ENCODE data around the gene VPS37B. TPM values are rescaled to one million over a fixed set of nuclear protein-coding genes. Genes with fewer than 3 reads are reported as not detected.

The VPS37B gene
- total RNA-seq, 1 experiment from 2014 or later: 12.3 TPM

DNA sequence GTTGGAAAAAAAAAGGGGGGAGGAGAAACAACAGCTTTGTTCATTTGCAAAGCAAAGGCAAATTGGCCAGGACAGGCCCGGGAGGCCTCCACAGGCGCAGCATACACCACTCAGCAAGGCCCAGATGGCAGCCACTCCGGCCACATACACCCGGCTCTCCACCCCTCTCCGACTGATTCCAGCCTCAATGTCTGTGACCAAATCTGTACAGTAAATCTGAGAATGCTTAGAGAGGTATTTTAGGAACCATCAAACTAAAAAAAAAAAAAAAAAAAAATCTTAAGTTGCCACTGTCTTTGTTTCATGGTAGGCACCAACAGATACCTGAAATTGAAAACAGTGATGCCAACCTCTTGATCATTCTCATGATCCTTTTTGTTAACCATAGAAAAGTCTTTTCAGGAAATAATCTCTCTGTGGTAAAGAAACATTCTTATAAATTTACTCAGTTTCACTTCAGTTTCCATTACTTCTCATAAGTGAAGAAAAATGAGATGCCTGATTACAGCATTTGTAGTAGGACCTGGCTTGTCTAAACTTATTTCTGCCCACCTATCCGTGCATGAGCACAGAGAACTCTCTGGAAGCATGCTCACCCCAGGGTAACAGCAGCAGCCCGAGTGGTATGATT is 20.2 kb downstream of the VPS37B start:
- Mint-ChIP-seq H3K27me3 (ENCODE audit: low read depth) (peaks cover 100% of the 10 kb centered on the region), H3K4me1 (peaks cover 33 to 56% of the 10 kb centered on the region in 2 experiments), H3K36me3 (ENCODE audit: insufficient read depth in 1 of 3, low read depth in 3 of 3) (peaks cover 3 to 9% (median 6%) of the 10 kb centered on the region in 3 experiments), H3K27ac (no peak overlapping the region), H3K9me3 (no peaks in the 10 kb centered on the region; a peak in 1 of 5 replicates), H3K4me3 (no peak overlapping the region)
- no peak overlapping the region for H3K27ac ChIP-seq (ENCODE audit: insufficient read length, low read depth, low read length)
- no peaks in the 10 kb centered on the region for H3K23me2 ChIP-seq (ENCODE audit: insufficient read length, low read depth, low read length, poor library complexity, severe bottlenecking)
- no peak overlapping the region for H2BK20ac ChIP-seq (ENCODE audit: low read depth, low read length, poor library complexity, severe bottlenecking)
- no peak overlapping the region for H3K4me2 ChIP-seq (ENCODE audit: insufficient read depth, insufficient read length, low read length)
- no peak overlapping the region for H3K9ac ChIP-seq (ENCODE audit: extremely low read depth, insufficient read length, low read length)
- H4K91ac ChIP-seq (ENCODE audit: insufficient read length, low read depth, low read length): no peak overlapping the region
- no peaks in the 10 kb centered on the region for H3K9me3 ChIP-seq (ENCODE audit: control insufficient read depth, low read depth, low read length)
- H2BK12ac ChIP-seq (ENCODE audit: insufficient read length, low read depth, low read length): no peak overlapping the region
- no peak overlapping the region for H2BK15ac ChIP-seq (ENCODE audit: low read depth, low read length)
- TF ChIP-seq, protein P1, sequence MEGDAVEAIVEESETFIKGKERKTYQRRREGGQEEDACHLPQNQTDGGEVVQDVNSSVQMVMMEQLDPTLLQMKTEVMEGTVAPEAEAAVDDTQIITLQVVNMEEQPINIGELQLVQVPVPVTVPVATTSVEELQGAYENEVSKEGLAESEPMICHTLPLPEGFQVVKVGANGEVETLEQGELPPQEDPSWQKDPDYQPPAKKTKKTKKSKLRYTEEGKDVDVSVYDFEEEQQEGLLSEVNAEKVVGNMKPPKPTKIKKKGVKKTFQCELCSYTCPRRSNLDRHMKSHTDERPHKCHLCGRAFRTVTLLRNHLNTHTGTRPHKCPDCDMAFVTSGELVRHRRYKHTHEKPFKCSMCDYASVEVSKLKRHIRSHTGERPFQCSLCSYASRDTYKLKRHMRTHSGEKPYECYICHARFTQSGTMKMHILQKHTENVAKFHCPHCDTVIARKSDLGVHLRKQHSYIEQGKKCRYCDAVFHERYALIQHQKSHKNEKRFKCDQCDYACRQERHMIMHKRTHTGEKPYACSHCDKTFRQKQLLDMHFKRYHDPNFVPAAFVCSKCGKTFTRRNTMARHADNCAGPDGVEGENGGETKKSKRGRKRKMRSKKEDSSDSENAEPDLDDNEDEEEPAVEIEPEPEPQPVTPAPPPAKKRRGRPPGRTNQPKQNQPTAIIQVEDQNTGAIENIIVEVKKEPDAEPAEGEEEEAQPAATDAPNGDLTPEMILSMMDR (conservative IDR thresholded peaks at IDR 0.05): no peak
- H3K79me1 ChIP-seq (ENCODE audit: insufficient read depth, low read depth, low read length, poor library complexity, severe bottlenecking): no peaks in the 10 kb centered on the region
- no peak overlapping the region for H4K8ac ChIP-seq (replicated peaks; ENCODE audit: insufficient read length, low read depth, low read length)
- no peak overlapping the region for H3K18ac ChIP-seq (ENCODE audit: insufficient read length, low read depth, low read length)
- H3K23ac ChIP-seq (ENCODE audit: insufficient read length, low read depth, low read length): no peak overlapping the region
- no peaks in the 10 kb centered on the region for H3K79me2 ChIP-seq (ENCODE audit: insufficient read depth, low read length)
- H4K20me1 ChIP-seq (ENCODE audit: control insufficient read depth, insufficient read depth, insufficient read length): no peaks in the 10 kb centered on the region
- H4K5ac ChIP-seq (ENCODE audit: insufficient read length, low read depth, low read length): no peak overlapping the region
- no peak overlapping the region for H2BK5ac ChIP-seq (ENCODE audit: insufficient read length, low read length)
- peak; percentile 52 for DNase-seq
- no peak overlapping the region for H3K4ac ChIP-seq (ENCODE audit: low read depth, low read length)
- no peak overlapping the region for H2AFZ ChIP-seq (ENCODE audit: low read length)
- H3T11ph ChIP-seq (ENCODE audit: low read length): no peak overlapping the region
- no peaks in the 10 kb centered on the region for H3K4me1 ChIP-seq (ENCODE audit: insufficient read depth, low read length)
- no peak overlapping the region for H2AK5ac ChIP-seq (ENCODE audit: insufficient read length, low read length)
- peaks cover 71% of the 10 kb centered on the region for H3K27me3 ChIP-seq (ENCODE audit: insufficient read depth, low read length)
- H2BK120ac ChIP-seq (ENCODE audit: low read depth, low read length, poor library complexity, severe bottlenecking): no peak overlapping the region
- WGBS (ENCODE audit: extremely low coverage, insufficient read length, low lambda C conversion rate): no CpG with 5 or more reads among the region's 7 CpGs
- H3K14ac ChIP-seq (ENCODE audit: insufficient read depth, low read length): no peak overlapping the region
- no peak overlapping the region for H3K56ac ChIP-seq (ENCODE audit: insufficient read length, low read depth, low read length)
